Activated gamma-delta T cell (primary cell): Measurements from ENCODE around the gene POU2AF3.
"Not testable (repeated sequence)": the region's sequence is repeated elsewhere in the genome, so short reads cannot be mapped to it uniquely, and the experiment has no call there.

Source experiments
- DNase-seq: peaks from one replicate; lab custom pipeline; 2025; lab: John Stamatoyannopoulos, UW

POU2AF3 gene

DNA sequence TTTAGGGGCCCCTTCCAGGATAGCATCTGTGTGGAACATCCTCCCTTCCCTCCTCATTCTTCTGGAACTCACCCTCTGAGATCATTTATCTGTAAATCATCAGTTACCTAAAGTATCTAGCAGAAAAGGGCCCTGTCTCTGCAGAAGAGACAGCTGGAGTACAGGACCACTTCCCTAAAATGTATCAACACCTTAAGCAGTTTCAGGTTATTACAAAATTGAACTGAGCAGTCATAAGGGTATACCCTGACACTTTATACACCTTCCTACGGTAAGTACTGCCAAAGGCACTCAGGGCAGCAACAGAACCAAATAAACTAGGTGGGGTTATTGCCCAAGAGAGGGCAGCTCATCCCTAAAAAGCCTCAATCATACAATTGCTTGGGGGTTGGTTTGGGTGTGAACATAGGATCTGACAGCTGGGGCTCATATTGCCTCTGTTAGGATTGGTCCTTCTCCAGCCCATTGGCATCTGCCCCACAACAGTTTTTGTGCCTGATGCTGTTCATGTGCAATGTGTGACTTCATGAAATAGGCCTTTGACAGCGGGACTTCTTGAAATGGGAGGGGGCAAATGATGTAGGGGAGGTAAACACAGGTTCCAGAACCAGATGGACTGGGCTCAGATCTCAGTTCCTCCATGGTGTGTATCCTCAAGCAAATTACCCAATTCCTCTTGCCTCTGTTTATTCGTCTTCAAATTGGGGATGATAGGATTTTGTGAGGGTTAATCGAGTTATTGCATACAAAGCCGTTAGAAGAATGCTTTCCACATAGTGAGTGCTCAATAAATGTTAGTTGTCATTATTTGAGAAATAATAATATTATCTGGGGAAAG lies 2.9 kb downstream of the POU2AF3 start:
- no peak for DNase-seq

DNA sequence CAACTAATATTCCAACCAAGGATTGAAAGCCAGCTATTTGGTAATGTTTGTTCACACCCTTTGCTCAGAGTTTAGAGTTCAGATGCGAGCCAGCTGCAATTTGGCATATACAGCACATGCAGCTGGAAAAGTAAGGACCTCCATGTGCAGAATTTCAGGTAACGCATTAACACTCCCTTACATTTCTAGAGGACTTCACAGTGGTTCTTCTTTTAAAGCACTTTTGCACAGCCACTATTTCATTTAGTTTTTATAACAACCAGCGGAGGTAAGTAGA lies 3.4 kb downstream of the POU2AF3 start:
- DNase-seq: no peak

DNA sequence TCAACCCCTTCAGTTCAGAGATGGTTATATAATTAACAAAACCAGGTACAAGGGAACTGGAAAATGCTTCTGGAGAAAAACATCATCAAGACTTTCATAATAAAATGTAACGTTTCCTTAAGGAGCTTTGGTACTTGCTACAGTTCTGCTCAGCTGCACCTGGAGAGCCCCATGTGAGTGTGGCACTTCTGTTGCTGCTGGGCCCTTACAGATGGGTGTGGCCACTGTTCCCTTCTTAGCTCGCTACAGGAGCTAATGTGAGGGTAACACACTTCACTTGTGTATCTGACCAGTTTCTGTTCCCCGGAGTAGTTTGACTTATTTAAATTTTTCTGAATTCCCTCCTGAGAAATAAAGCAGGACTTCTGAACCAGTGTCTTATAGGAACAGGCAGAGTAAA lies 4.0 kb downstream of the POU2AF3 start:
- DNase-seq: no peak

DNA sequence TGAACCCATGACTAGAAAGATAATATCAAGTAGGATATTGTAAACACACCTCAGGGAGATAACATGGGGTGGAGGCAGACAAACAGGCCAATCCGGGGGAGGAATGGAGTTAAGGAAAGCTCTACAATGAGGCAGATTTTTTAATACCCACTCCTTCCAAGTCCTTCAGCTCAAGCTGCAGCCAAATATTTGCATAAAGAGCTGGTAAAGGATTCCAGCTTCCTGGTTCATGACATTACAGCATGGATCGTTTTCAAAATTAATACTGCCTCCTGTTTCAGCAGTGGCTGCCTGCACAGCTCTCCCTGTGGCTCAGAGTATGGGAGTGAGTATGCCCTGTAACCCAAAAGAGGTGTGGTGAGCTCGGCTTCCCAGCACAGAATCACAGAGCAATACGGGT lies 5.1 kb downstream of the POU2AF3 start:
- DNase-seq: no peak

DNA sequence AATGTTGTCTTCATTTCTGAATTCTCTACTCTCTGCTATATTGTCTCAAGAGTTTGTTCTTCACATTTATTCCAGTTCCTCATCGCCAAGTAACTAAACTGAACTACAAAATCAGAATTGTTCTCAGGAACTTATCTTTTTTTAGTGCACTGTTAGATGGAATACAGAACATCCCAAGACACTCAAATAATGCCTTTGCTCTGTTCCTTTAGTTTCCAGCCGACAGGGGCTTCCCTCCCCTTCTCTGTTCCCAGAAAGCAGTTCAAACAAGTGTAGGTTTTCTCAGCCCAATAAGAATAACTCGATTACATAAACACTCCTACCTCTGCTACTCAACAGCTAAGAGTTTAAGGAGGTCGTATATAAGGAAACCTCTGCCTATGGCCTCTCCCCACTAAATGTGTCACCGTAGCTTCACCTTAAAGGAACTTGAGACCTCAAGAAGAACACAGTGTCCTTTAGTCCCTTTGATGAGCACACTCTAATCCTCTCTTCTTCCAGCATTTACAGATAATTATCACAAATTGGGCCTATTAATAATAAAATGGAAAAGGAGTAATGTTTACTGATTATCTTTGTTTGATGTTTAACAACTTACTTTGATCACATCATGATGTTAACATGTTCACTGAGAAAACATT lies 6.9 kb downstream of the POU2AF3 start:
- DNase-seq: no peak

DNA sequence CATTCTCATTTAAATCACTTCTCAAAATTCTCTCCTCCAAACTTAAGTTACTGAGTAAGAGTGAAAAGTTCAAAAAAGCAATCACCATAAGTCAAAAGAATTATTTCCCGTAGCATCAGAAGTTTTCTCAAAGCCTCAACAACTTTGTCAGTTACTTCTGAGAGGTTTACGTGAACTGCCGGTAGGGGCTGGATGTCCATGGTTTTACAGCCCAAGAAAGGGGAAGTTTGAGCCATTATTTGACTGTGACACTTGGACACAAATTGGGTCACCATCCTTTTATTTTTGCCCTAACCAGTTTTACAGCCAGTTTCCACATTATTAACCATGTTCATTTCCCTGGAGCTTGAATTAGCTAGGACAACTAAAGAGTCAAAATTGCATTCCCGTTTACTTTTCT lies 7.5 kb downstream of the POU2AF3 start:
- no peak for DNase-seq

DNA sequence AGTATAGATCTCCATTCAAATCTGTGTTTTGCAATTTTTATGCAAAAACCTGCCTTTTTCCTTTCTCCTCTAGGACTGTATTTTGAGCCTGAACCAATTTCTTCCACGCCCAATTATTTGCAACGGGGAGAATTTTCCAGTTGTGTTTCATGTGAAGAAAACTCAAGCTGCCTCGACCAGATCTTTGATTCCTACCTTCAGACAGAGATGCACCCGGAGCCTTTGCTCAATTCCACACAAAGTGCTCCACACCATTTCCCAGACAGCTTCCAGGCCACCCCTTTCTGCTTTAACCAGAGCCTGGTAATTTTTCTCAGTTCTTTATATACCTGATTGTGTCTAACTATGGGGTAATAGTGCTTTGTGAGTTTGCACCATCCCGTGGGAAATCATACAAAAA lies 8.0 kb downstream of the POU2AF3 start:
- DNase-seq: no peak

DNA sequence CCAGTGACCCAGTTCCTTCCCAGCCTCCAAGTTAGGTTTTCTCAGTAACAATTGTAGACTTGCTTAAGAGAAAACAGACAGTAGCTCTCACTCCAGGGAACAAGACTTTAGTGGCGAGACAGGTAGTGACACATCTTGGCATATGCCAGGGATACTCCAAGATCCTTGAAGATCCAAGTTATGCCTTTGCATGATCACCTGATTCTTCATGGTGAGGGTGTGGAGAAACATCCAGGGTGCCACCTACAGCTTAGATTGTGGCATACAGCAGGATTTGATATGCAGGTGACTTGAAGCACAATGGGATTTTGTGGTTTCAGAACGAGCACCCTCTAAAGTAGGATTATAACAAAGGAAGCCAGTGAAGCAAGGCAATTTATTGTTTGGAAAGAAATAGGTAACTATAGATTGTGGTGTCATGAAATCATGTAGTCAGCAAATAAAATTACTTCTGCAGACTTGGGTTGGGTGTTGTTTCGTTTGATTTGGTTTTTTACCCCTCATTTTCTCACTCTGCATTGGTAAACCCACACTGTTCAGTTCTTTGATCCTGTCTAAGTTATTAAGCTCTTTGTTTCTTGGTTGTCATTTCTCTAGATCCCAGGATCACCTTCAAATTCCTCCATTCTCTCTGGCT lies 9.2 kb downstream of the POU2AF3 start:
- DNase-seq: no peak

DNA sequence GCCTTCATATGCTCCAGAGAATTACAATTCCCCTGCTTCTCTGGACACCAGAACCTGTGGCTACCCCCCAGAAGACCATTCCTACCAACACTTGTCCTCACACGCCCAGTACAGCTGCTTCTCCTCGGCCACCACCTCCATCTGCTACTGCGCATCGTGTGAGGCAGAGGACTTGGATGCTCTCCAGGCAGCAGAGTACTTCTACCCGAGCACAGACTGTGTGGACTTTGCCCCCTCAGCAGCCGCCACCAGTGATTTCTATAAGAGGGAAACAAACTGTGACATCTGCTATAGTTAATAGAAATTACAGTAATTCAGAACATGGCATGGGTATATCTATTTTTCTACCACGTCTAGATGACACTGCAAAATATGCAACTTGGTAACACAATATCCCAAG lies 9.8 kb downstream of the POU2AF3 start:
- no peak for DNase-seq

DNA sequence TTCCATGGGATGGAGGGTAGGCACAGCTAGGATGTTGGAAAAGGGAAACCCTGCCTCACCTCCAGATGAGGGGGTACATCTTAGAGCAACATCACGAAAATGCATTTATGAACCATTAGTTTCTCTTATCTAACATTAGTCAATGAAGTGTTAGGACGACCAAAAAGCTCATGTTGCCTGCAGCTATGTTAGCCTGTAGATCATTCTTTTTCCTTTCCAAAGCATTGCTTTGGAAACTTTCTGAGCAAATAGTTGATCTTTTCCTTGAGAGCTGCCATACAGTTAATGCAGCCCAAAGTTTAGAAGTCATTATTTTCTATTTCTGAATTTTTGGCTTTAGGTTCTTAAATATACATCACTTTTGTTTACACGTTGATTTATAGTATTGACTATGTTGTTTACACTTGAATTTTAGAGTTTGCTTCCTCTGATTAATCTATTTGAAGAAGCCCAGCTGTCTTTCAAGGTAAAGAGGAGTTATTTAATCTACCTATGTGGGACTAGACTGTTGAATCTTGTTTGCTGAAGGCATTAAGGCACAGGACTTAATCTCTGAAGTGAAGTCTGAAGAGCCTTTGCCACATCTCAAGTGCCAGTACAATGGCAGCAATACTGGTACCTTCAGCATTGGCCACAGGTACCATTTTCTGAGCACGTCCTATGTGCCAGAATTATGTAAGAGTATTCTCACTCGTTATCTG lies 11.0 kb downstream of the POU2AF3 start:
- no peak for DNase-seq

DNA sequence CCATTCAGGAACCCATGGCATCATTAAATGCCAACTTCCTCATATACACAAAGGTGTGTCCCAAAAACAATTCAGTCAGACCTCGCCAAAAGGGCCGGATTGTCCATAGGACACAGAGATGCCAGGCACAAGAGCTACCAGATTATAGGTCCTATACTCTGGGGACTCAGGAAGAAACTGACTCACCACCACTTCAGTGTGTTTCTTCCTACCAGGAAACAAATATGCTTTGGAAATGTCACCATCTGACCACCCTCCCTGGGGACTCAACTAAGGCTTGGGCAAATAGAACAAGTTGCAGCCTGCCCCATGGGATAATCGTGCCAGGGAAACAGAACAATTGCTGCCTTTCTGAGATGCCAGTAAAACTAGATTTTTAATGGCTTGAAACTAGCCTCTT lies 11.7 kb downstream of the POU2AF3 start:
- no peak for DNase-seq

DNA sequence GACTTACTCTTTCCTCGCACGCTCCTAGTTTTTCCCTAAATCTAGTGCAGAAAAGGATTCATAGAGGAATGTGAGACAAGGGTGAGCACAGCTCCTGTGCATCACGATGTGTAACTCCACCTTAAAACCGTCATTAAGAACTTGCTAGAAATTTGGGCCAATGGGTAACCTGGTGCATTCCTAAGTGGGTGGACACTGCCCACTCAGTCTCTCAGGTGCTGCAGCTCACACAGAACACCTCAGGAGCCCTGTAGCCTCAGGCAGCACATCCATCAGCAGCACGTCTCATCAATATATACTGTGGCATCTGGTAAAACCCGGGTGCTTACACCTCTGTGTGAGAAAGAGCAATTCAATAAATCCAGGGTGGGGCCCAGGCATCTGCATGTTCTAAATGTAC lies 12.4 kb downstream of the POU2AF3 start:
- DNase-seq: no peak

DNA sequence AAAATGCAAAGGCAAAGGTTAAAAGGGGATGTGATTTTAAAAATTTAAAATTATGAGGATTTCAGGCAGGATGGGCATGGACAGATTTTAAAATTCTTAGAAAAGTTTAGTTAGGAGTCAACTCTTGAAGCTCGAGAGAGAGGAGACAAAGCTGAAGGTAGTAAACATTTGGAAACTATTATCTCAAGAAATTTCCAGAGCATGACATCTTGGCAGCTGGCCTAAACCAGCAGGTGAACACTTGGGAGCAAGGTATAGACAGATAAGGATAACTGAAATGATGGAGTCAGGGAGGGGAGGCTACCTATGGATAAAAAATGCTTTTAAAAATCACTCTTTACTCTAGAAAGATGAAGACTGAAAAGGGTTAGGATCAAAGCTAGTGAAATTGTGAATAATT lies 13.7 kb downstream of the POU2AF3 start:
- no peak for DNase-seq

DNA sequence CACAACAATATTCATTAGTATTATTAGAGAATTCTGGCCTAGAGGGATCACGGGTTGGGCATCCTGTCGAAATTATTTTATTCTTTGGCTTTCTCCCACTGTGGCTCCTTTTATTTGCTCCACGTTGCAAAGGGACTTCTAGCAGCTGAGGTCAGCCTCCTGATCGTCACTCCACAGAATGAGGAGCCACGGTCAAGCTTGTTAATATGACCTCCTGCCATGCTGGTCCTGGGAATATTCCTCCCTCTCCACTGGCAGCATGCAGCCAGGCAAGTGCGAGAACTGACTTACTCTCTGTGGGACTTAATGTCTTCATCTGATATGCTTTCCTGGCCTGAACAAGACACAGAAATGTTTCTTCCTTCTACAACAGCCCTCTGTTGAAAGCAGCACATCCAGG lies 20.9 kb downstream of the POU2AF3 start:
- no peak for DNase-seq

DNA sequence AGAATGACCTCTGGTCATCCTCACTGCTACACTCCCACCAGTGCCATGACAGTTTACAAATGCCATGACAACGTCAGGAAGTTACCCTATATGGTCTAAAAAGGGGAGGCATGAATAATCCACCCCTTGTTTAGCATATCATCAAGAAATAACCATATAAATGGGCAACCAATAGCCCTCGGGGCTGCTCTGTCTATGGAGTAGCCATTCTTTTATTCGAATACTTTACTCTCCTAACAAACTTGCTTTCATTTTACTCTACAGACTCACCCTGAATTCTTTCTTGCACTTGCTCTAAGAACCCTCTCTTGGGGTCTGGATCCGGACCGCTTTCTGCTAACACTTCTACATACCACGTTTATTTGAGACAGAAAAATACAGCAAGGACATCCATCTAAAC lies 21.9 kb downstream of the POU2AF3 start:
- not testable (repeated sequence) for DNase-seq

DNA sequence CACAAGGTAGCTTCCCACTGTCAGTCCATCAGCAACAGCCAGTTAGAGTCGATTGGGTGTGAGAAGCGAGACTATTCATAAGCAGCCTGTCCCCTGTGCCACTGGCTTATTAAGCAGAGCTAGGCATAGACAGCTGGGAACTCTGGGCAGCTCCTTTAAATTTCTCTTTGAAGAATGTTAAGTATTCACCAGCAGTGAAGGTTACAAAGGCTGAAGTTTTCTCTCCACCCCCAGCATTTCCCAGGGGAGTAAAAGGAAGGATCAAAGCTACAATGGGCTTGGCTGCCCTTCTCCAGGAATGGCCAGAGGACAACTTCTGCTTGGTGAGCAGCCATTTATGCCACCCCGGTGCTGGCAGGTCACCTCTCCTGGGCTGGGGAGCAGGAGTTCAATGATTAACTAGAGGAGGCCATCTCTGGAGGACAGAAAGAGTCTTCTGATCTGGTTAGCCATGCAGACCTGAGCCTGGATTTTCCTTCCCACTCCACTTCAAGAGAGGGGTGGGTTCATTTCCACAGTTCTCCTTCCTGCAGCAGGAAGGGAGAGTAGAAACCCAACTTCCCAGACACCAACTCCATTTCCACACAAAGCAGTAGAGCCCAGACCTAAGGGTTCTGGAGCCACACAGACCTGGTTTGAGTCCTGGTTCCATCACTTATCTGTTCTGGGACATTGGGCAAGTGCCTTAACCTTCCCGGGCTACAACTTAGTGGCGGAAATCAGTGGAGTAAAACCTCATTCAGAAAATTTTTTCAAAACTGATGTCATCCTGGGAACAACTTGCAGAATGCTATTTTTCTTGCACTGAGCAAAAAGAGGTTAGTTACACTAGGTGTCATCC lies 22.6 kb downstream of the POU2AF3 start:
- no peak for DNase-seq

DNA sequence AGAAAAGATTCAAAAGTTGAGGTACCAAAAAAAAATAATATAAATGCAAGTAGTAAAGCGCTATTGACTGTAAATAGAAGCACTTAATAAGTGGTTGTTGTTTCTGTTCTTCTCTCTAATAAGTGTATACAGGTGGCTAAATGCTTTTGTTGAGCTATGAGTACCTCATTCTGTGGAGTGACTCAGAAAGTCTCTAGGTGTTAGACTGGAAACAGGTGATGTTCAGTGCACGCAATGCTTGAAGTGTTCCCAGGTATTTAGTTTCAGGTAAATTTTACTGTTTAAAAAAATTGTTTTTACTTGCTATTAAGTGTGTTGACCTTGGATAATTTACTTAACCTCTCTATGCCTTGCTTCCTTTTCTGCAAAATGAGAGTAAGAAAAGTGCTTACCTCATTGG lies 24.2 kb downstream of the POU2AF3 start:
- no peak for DNase-seq

DNA sequence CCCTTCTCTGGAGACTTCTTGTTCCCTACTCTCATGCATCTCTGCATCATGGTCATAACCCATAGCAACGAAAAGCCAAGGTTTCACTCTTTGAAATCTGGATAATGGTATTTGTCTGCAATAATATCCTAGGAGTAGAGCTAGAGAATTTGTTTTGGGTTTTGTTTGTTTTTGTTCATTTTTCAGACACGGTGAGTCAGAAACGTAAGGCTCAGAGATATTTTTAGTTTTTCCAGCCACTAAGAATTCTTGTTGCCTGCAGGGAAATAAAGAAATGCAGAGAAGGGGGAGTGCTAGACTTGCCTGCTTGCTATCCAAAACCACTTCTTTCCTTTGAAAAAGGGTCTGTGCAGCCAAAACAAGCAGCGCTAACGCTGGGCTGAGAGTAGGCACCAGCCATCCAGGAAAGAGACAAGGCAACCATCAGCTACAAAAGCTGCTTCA lies 26.0 kb downstream of the POU2AF3 start:
- DNase-seq: no peak

DNA sequence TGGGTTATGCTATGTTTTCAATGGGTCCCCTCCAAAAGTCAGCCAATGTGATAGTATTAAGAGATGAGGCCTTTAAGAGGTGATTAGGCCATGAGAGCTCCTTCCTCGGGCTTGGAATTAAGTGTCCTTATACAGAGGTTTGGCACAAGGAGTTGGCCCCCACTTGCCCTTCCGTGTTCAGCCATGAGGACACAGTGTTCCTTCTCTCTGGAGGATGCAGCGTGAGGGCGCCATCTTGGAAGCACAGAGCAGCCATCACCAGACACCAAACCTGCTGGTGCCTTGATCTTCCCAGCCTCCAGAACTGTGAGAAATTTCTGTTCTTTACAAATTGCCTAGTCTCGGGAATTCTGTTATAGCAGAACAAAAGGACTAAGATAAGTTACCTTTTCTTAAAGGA lies 26.9 kb downstream of the POU2AF3 start:
- DNase-seq: no peak

DNA sequence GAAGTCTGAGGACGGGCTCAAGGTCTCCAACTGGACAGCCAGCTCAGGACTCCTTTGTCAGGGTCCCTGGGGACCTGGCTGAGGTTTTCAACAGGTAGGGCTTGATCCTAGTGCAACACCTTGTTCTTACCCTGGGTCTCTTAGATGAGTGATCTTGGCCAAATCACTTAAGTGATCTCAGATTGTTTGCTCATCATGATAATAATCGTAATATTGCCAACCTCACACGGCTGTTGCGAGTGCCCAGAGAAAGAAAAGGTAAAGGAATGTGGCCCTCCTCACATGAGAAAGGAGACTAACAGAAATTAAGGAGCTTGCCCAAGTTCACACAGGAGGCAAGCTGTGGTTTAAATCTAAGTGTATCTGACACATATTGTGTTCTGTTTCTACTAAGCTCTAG lies 28.5 kb downstream of the POU2AF3 start:
- DNase-seq: no peak

DNA sequence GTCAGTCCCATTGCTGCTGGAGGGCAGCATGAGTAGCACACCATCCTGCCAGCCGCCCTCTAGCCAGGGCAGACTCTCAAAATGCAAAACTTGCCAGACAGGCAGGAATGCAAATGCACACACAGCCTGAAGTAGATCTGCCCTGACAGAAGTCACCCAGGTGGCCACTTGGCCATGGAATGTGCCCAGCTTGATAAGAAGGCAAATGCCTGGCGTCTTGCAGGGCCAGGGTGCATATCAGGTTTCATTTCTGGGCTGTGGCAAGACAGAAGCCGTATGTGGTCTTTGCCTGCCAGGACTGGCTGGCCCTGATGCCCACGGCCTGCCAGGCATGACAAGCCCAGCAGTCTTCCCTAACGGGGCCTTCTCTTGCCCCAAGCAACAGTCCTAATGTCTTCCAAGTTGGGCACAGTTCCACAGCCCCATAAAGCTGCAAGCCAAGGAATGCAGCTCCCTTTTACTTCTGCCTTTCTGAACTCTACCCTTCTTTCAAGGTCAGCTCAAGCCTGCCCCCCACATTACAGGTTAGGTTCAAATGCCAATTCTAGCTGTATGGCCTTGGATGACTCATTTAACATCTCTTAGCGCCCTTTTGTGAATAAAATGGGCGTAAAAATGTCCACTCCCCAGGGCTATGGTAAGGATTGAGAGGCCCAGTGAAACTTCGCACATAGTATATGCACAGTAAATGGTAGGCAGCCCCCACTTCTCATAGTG lies 29.7 kb downstream of the POU2AF3 start:
- no peak for DNase-seq
